HUDEP-2 (cell line): Measurements from ENCODE around the gene DSN1.

ENCODE experiments used
- DNase-seq, 76 experiments: peaks; one replicate each; lab custom pipeline; 2025; ENCODE audit not compliant: unreplicated experiment in 76 of 76; lab: John Stamatoyannopoulos, UW

The DSN1 gene

DNA sequence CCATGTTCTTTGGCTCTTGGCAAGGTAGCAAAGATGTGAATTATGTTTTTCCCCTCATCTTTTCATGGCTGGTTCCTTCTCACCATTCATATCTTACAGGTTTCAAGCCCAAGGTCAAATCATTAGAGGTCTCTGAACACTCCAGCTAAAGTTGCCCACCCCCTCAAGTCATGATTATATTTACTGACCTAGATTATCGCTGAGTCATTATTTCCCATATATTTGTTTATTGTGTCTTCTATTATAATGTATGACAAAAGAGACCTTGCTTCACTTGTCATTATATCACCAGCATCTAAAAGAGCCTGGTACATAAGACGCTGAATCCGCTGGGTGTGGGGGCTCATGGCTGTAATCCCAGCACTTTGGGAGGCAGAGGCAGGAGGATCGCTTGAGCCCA, 12.4 kb downstream of the DSN1 start:
- no peak for DNase-seq

GRCh38 chr20:36760647-36761046, 12.9 kb downstream of the DSN1 start:
- no peak for DNase-seq

DNA sequence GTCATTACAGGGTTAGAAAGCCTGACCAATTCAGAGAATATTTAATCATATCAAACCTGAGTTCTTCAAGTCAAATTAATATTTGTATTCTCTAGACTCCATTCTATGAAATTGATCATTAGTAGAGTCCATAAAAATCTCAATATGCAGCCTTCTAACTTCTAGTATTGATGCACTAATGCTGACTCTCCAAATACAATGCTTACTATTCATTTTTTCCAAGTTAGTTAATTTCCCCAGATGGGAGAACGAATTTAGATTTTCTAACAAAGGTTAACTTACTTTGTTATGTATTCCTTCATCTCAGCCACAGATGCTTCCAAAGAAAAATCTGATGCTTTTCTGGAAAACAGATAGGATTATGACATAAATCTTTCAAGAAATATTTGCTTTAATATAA, 15.3 kb downstream of the DSN1 start:
- no peak for DNase-seq

DNA sequence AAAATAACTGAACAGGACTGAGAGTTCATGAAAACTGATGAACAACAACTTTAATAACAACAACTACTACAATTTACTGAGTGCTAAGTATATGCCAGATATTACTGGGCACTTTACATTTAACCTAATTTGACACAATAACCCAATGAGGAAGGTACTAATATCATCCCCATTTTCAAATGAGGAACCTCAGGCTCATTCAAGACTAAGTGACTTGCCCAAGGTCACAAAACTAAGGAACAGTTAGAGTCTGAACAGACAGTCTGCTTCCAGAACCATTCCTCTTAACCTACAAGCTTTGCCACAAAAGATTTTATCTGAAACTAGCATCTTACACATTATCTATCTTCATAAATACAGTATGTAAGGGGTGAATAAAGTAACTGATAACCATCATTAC, 17.1 kb downstream of the DSN1 start:
- no peak for DNase-seq

- DNase-seq, result peak in 31 of 76 experiments; percentile 3 to 66 (median 32)
These were observed 18.8 kb downstream of the DSN1 start for GRCh38 chr20:36754656-36755222.

DNA sequence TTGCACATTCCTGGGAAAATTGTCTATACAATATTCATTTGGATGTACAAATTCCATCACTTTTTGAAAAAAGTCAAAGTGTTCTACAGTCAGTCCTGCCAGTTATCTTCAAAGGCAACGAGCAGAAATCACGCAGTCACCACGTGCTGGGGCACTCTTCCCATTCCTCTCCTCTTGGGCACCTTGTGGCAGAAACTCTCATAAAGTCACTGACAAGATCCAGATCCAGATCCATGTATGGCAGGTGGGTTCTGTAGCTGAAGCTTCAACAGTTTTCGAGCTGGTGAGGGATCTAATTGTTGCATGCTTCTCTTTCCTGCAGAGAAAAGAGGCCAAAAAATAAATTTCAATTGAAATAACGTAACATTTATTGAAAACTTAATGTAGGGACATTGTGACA, 21.0 kb downstream of the DSN1 start:
- DNase-seq, result no peak

DNA sequence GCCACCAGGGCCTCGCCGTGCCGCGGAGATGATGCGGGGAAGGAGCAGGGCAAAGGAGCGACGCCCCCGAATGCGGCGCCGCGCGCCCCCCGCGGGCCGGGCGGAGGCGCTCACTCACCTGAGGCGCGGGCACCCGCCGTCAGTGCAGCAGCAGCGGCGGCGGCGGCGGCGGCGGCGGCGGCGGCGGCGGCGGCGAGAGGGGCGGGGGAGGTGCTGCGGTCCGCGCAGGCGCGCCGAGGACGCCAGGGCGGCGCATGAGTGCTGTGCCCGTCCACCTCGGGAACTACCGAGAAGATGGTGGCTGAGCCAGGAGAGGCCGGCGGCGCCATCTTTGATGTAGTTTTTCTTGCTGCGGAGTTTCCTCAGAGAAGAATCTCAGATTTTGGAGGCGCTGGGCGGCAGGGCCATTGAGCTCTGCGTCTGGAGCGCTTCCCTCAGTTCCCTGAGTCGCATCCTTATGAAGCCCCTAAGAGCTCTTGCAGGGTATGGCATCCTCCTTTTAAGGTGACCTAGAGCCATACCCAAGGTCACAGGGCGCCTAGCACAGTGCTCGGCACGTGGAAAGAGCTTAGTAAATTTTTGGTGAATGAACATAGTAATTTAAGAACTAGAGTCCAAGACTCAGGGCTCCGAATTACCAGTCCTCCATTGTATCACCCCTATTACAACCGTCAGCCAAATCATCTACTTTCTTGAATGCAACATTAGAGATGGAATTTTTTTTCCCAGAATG, 27.5 kb downstream of the DSN1 start, which contains the start of gene NDRG3:
Gene NDRG3, minus strand, starts transcription at position 164 of the 733 bp plus-strand sequence. CDS start 24,355 bp downstream, outside the sequence.
- peak in 74 of 76 experiments; percentile 11 to 93 (median 82) for DNase-seq

DNA sequence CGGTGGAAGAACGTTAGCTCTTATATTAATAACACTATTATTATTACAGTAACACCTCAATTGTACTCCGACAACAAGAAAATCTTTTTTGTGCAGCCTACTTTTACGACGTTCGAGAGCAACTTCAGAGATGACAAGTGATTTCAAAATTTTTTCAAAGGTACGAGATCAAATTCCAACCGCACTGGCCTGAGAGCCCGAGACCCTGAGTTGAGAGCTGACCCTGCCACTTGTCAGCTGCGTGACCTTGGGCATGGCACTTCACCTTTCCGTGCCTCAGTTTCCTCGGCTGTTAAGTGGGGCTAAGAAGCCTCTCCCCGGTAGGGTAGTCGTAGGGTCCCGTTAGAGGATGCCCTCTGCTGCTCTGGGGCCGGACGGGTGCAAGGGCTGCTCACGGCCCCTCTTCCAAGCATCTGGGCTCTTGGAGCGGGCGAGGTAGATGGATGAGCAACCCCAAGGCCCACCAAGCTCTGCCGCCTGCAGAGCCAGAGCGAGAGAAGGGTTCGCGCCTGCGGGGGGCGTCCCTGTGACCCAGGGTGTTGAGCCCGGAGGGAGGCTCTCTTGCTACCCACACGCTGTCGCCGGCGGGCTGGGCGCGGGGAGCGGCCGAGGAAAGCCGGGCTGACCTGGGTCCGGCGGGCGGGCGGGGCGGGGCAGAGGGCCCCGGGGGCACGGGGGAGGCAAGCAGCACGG, 28.2 kb downstream of the DSN1 start:
- DNase-seq, result peak in 4 of 76 experiments; percentile 3 to 43 (median 30)

GRCh38 chr20:36744764-36745191, 28.8 kb downstream of the DSN1 start:
- DNase-seq, result peak in 1 of 76 experiments; percentile 21

GRCh38 chr20:36744243-36744642, 29.3 kb downstream of the DSN1 start:
- no peak for DNase-seq

- DNase-seq, result no peak
These were observed 31.0 kb downstream of the DSN1 start for GRCh38 chr20:36742558-36742957.

GRCh38 chr20:36741072-36741471, 32.5 kb downstream of the DSN1 start:
- DNase-seq, result no peak

DNA sequence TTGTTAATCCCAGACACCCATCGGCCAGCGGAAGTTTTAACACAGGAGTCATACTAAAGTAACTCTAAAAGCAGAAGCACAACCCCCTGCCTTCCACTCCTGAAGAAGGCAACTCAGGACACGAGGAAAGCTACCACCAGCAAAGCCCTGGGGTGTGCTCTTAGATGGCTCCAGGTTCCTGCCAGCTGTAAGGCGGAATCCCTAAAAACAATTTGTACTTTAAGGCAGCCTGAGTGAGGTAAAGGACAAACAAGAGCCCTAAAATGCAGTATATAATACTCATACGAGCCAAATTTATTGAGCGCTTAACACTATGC, 36.4 kb downstream of the DSN1 start:
- DNase-seq, result no peak

DNA sequence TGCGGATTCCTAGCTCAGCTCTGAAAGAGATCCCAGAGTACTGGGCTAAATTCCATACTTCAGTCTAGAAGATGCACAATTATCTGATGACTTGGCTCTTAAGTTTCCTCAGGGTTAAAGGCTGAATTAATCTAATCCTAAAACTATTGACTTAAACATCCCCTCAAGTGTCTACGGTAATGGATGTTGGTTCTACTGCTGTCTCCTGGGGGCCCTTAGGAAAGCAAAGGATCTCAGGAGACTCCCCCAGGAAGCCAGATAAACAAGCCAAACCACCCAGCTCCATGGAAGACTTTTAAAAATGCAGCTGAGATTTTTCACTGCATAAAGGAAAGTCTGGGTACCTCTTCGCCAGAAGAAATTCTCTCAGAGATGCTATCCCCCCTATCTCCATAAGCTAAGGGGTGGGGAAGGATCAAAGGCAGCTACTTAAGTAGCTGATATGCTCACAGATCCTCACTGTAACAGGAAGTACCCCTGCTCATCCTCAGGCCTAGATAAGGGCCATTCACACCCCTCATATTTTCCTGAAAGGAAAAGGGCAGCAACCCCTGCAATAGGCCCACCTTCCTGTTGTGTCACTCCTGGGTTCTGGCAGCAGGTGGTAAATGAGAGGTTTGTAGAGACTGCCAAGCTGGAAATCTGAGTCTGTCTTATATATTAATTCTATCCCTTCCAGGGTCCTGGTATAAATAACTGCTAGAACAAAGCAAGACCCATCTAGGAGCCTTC, 36.9 kb downstream of the DSN1 start:
- no peak for DNase-seq

DNA sequence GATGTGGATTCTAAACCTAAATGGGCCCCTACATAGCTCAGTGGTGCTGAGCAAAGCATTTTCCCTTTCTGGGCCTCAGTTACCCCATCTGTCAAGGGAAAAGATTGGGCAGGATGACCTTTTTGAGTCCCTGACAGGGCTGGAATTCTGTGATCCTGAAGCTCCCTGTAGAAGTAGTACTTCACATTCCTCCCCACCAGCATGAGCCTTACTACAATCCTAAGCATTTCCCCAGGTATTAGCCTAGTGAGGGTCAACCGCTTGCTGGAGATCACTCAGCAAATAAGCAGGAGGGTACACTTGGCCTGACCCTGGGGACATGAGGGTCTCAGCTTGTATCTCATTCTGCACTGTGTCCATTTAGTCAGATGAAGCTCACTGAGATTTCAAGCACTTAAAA, 41.1 kb downstream of the DSN1 start:
- DNase-seq, result no peak

- DNase-seq, result no peak
These were observed 44.6 kb downstream of the DSN1 start for GRCh38 chr20:36728986-36729385.

- no peak for DNase-seq
These were observed 47.4 kb downstream of the DSN1 start for GRCh38 chr20:36726168-36726567.

GRCh38 chr20:36720510-36720909, 53.1 kb downstream of the DSN1 start:
- DNase-seq, result no peak

DNA sequence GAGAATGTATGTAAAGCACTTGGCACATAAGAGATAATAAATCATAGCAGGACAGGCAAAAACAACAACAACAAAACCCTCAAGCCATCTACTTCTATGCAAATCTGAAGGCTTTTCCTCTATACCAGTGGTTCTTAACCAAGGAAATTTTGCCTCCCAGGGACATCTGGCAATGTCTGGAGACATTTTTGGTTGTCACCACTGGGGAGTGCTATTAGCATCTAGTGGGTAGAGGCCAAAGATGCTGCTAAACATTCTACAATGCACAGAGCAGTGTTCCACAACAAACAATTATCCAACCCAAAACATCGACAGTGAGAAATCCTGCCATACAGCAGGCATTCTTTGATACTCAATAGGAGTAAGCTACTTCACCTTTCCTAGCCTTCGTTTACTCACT, 55.9 kb downstream of the DSN1 start:
- DNase-seq, result peak in 10 of 76 experiments; percentile 8 to 24 (median 14)

- DNase-seq, result no peak
These were observed 56.5 kb downstream of the DSN1 start for GRCh38 chr20:36717021-36717420.

DNA sequence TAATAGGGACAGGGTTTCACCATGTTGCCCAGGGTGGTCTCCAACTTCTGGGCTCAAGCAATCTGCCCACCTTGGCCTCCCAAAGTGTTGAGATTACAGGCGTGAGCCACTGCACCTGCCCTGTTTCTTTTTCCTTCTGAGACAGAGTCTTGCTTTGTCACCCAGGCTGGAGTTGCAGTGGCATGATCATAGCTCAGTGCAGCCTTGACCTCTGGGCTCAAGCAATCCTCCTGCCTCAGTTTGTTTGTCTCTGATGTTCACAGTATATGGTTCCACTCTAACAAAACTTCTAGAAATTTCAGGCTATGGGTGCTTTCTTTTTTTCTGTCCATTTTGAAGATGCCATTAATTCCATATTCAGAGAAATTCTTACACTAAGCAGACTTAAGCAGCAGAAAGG, 60.8 kb downstream of the DSN1 start:
- no peak for DNase-seq
